GM18507 (cell line): ENCODE measurements around the gene RASSF7.
A peak's percentile ranks its signal among the peaks of the same experiment; 100 is the strongest.

Experiments used
- DNase-seq: peaks from one replicate; pipeline ENCODE4 v3.0.0; 2011; ENCODE audit warnings: low read depth; ENCODE audit not compliant: insufficient read length; ENCODE audit errors: extremely low spot score
- FAIRE-seq: peaks from 2 replicates; lab custom pipeline; 2011; peaks lifted over from hg19 to GRCh38; lab: Jason Lieb, UNC

RASSF7 gene

GRCh38 chr11:605286-606129 lies 44.7 kb downstream of the RASSF7 start:
- DNase-seq, result no peak
- FAIRE-seq, result no peak

DNA sequence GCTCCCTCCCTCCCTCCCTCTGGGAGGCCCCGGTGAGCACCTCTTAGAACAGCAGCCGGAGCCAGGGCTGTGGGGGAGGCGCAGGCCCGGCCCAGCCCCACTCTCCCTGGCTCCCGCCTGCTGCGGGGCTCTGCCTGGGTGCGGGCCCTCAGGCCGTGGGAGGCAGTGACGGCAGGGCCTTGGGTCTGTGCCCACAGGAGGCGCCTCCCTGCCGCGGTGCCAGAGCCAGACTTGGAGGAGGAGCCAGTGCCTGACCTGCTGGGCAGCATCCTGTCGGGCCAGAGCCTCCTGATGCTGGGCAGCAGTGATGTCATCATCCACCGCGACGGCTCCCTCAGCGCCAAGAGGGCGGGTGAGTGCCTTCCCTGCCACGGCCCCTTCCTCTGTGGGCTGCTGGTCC lies 45.5 kb downstream of the RASSF7 start:
- no peak for FAIRE-seq
- no peak for DNase-seq

GRCh38 chr11:607020-607780 lies 46.4 kb downstream of the RASSF7 start:
- FAIRE-seq, result no peak
- no peak for DNase-seq

DNA sequence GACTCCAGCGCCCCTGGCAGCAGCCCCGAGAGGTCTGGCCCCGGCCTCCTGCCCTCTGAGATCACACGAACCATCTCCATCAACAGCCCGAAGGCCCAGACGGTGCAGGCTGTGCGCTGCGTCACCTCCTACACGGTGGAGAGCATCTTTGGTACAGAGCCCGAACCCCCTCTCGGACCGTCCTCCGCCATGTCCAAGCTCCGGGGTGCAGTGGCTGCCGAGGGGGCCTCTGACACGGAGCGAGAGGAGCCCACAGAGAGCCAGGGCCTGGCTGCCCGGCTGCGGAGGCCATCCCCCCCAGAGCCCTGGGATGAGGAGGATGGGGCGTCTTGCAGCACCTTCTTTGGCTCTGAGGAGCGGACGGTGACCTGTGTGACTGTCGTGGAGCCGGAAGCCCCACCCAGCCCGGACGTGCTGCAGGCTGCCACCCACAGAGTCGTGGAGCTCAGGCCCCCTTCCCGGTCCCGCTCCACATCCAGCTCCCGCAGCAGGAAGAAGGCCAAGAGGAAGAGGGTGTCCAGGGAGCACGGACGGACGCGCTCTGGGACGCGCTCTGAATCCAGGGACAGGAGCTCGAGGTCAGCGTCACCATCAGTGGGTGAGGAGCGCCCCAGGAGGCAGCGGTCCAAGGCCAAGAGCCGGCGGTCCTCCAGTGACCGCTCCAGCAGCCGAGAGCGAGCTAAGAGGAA lies 47.3 kb downstream of the RASSF7 start:
- FAIRE-seq (no peak), DNase-seq (no peak)

DNA sequence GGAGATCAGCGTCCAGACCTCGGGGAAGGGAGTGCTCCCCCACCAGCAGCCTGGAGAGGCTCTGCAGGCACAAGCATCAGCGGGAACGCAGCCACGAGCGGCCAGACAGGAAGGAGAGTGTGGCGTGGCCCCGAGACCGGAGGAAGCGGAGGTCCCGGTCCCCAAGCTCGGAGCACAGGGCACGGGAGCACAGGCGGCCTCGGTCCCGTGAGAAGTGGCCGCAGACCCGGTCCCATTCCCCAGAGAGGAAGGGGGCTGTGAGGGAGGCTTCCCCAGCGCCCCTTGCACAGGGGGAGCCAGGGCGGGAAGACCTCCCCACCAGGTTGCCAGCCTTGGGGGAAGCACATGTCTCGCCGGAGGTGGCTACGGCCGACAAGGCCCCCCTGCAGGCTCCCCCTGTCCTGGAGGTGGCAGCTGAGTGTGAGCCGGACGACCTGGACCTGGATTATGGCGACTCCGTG lies 48.1 kb downstream of the RASSF7 start:
- FAIRE-seq, result no peak
- DNase-seq, result no peak

- DNase-seq (no peak), FAIRE-seq (no peak)
Observed at GRCh38 chr11:609341-609811, 48.6 kb downstream of the RASSF7 start.

GRCh38 chr11:610146-610801 lies 49.5 kb downstream of the RASSF7 start:
- FAIRE-seq (no peak), DNase-seq (no peak)

DNA sequence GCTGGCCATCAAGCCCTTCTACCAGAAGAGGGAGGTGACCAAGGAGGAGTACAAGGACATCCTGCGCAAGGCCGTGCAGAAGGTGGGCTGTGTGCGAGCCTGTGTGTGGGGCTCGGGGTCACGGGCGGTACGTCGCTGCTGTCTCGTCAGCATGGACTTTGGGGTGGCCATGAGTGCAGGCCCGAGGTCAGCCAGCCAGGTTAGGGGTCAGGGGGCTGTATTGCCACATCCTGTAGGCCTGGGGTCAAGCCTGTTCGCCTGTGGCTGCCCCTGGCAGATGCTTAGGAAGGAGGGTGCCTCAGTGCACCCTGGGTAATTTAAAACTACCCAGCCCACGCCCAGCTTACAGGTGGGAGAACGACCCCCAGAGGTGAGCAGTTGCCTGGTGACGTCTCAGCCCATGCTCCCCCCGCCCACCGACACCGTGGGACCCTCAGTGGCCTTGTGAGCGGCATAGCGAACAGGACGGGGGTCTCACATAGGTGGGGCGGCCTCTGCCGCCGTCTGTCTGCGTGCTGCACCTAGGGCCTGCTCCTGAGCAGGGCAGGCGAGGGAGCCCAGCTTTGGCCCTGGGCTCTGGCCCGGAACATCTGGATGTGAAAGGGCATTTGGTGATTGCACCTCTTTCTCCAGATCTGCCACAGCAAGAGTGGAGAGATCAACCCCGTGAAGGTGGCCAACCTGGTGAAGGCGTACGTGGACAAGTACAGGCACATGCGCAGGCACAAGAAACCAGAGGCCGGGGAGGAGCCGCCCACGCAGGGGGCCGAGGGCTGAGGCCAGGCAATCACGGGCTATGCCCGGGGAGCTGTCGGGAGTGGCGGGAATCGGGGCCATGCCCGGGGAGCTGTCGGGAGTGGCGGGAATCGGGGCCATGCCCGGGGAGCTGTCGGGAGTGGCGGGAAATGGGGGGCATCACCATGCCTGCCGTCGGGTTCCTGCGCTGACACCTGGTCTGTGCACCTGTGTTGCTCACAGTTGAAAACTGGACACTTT lies 50.5 kb downstream of the RASSF7 start:
- FAIRE-seq, result no peak
- DNase-seq, result no peak

GRCh38 chr11:612201-612960 lies 51.6 kb downstream of the RASSF7 start:
- DNase-seq (no peak), FAIRE-seq (no peak)

DNA sequence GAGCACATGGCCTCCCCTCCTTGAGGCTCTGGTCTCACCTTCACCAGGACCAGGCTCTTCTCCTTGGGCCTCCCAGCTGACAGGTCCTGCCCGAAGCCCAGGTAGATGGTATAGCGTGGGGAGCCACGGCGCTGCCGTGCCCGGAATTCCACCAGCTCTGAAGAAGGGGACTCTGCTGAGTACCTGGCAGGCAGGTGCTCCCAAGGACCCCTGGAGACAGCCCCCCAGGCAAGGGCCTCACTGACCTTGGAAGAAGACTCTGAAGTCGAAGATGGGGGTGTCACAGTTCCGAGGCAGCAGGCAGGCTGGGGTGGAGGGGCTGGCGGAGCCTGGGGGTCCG lies 52.2 kb downstream of the RASSF7 start:
- no peak for DNase-seq
- FAIRE-seq, result no peak

DNA sequence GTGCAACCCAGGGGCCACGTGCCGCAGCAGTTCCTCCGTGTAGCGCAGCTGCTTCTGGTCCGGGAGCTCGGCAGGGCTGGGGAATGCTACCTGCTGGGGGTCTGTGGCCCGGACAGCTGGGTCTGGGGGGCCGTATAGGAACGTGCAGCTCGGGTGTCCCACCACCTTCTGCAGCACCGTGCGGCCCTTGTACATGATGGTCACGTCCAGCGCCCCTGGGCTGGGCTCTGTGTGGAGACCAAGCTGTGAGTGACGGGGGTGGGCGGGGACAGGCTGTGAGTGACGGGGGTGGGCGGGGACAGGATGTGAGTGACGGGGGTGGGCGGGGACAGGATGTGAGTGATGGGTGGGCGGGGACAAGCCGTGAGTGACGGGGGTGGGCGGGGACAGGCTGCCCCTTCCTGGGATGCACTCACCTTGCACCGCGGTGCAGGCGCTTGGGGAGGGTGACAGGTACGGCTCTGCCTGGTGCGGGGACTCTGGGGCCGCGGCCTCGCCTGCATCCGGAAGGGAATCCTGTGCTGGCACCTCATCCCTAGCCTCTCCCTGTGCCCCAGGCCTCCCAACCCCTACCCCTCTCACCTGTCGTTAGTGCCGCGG lies 52.7 kb downstream of the RASSF7 start:
- DNase-seq (peak; percentile 55), FAIRE-seq (peak; percentile 48)
